NCI-H2171 treated with DMSO at 0.1 percent for 48 hours (cell line): ENCODE results near the gene LAPTM5.

ENCODE experiments used
- DNase-seq: peaks from one replicate; lab custom pipeline; 2025; lab: John Stamatoyannopoulos, UW

The LAPTM5 gene

DNA sequence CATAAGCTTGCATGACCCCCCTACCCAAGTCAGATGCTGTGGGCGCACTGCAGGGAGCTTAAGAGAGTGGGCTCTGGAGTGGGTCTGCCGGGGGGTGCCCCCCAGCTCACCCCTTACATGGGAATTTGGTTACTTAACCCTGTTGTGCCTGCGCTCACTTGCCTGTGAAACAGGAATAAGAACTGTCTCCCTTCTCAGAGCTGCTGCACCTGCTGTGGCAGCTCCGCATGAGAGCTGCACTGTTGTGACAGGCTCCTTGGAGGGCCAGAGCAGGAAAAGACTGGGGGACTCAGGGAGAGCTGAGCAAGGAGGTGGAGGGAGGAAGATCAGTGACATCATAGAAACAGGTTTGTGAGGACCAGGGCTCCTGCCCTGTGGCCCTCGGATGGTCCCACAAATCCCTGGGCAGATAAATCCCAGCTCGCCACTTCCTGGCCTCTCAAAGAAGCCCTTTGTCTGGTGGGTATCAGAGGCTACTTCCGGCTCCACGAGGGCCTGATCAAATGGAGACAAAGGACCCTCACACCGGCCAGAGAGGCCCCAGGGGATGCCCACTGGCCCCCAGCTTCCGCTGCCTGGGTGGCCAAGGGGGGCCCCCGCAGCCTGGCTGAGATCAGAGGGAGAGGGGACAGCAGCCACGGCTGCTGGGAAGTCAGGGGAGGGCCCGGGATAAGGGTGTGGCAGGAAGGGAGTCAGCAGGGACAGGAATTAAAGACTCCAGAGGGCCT, 28.9 kb upstream of the LAPTM5 start:
- DNase-seq = no peak

- DNase-seq = no peak
Observed at GRCh38 chr1:30785714-30786113, 28.1 kb upstream of the LAPTM5 start.

- DNase-seq = no peak
Observed at GRCh38 chr1:30785181-30785580, 27.6 kb upstream of the LAPTM5 start.

DNA sequence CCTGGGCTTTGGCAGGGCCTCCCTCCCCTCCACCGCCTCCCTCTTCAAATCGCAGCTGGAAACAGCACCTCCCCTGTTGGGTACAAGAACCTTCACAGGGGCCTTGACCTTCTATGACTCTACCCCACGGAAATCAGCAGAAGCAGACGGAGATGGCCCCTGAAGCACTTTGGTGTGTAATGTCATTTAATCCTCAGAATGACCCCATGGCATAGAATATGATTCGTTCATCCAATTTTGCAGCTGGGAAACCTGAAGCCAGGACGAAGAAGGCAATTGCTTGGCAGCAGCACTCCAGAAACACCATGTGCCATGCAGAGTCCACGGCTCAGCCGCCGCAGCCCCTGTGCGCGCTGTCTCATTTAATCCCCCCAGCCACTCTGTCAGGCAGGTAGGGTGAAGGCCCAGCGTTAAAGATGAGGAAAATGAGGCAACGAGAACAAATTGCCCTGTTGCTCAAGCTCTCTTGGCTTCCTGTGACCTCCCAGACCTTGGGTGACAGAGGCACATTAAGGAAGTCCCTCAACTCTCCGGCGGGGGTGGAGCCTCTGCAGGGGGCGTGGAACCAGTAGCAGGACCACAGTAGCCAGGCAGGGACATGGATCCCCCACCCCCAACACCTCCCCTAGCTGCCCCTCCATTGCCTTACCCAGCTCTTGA, 25.8 kb upstream of the LAPTM5 start:
- DNase-seq = no peak

DNA sequence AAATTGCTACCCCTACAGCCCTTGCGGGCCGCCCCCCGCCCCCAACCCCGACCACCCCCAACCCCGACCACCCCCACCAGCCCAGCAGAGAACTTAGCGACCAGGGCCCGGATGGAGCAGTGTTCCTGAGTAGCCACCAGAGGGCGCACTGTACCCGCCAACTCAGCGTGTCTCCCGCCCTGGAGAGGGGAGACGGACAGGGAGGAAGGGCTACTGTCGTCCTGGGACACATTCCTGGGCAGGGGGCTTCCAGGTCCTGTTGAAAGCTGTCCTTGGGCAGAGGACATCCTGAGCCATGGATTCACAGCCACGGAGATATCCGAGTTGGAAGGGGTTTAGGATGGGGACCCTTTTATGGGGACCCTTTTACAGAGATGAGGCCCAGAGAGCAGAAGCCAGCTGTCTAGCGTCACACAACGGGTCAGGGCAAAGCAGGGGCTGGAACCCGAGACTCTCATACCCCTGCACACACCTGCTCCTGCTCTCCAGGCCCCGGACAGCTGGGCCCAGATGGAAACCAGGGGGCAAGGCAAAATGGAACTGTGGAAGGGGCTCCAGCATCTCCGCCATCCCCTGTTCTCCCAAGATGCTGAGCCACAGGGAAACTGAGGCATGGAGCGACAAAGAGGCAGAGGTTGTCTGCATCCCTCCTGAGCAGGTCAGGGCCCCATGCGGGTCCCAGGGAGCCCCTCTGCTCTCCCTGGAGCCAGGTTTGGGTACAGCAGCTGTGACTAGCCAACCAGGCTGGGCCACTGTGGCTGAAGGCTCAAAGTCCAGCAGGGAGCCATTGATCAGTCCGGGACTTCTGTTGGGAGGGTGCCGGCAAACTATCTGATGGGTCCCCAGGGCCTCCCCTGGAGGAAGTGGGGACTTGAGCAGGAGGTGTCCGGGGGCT, 25.0 kb upstream of the LAPTM5 start:
- peak; percentile 77 for DNase-seq

GRCh38 chr1:30781906-30782305, 24.3 kb upstream of the LAPTM5 start:
- no peak for DNase-seq

- no peak for DNase-seq
Observed at GRCh38 chr1:30780409-30780808, 22.8 kb upstream of the LAPTM5 start.

- DNase-seq = peak; percentile 70
Observed at GRCh38 chr1:30779294-30780071, 21.9 kb upstream of the LAPTM5 start.

GRCh38 chr1:30778979-30779293, 21.4 kb upstream of the LAPTM5 start:
- no peak for DNase-seq

GRCh38 chr1:30778154-30778978, 20.8 kb upstream of the LAPTM5 start:
- DNase-seq = peak; percentile 96

DNA sequence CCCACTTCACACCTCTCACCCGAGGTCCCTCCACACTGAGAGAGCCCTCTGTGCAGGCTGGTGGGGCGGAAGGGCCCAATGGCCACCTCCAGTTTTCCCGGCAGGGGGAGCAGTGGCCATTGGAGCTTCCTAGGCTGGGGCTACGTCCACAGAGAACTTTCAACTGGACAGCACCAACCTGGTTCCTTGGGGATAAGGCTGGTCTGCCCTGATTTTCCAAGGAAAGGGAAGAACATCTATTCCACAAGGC, 20.3 kb upstream of the LAPTM5 start:
- DNase-seq = no peak

GRCh38 chr1:30777060-30777903, 19.7 kb upstream of the LAPTM5 start:
- DNase-seq = no peak

DNA sequence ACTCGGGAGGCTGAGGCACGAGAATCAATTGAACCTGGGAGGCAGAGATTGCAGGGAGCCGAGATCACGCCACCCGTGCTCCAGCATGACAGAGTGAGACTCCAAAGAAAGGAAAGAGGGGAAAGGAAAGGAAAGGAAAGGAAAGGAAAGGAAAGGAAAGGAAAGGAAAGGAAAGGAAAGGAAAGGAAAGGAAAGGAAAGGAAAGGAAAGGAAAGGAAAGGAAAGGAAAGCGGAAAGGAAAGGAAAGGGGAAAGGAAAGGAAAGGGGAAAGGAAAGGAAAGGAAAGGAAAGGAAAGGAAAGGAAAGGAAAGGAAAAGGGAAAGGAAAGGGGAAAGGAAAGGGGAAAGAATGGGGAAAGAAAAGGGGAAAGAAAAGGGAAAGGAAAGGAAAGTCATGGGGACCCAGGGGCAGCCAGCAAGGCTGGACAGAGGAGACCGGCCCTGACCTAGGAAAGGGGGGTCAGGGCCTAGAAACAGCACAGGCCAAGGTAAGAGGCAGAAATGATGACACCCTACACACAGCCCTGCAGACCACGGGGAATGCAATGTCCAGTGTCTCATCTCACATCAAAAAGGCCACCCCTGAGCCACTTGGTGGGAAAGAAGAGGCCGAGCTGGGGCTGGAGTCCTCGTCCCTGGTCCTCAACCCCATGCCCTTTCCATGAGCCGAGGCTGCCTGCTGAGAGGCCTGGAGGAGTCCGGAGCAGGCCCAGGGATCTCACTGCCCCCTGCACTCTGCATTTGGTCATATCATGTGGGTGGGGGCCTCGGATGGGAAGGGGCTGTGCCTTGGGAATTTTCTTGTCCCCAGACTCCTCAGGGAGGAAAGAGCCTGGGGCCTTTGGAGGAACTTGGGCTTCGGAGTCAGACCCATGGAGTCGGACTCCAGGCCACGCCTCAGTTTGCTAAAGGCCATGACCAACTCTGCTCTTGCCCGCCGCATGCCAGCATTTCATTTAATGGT, 18.8 kb upstream of the LAPTM5 start:
- DNase-seq = no peak

GRCh38 chr1:30775433-30775975, 17.9 kb upstream of the LAPTM5 start:
- no peak for DNase-seq

GRCh38 chr1:30774550-30775432, 17.2 kb upstream of the LAPTM5 start:
- DNase-seq = no peak

GRCh38 chr1:30773722-30774358, 16.3 kb upstream of the LAPTM5 start:
- DNase-seq = no peak

DNA sequence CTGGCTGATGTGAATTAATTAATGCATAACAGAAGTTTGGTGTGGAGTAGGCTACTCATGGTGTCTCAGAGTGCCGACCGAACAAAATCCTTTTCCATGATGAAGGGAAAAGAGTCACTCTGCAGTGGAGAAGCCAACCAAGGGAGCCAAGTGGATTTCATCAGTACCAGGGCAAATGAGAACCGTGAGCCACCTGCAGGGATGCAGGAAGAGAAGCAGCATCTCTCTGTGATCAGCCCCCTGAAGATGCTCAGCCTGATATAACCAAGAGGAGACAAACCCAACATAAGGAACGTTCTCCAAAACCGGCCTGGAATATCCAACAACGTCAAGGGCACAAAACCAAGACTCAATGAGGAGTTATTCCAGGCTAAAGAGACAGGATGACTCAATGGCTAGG, 13.4 kb upstream of the LAPTM5 start:
- no peak for DNase-seq

GRCh38 chr1:30770150-30770549, 12.6 kb upstream of the LAPTM5 start:
- no peak for DNase-seq
